MCF 10A (cell line): ENCODE measurements around the gene PRG2. TPM values are rescaled to one million over a fixed set of nuclear protein-coding genes. Genes with fewer than 3 reads are reported as not detected.

Experiments
- BruUV-seq: library from RNA; stranded (reverse); fragments of 400-500 nt; replicated peaks from 2 replicates; lab custom pipeline; 2021; lab: Mats Ljungman, UMichigan
- CTCF ChIA-PET: fragments of 300-600 bp; sonication (Branson Sonifier 250); formaldehyde crosslinking; extraction: SDS; loops from one replicate; lab custom pipeline; 2021; ENCODE audit warnings: antibody characterized with exemption, inconsistent platforms; lab: Yijun Ruan, JAX
- POLR2A ChIA-PET: fragments of 300-600, 350-650 bp; sonication (Branson Sonifier 250); formaldehyde crosslinking; extraction: SDS; loops from one replicate; lab custom pipeline; 2020; ENCODE audit warnings: antibody characterized with exemption, inconsistent platforms; lab: Yijun Ruan, JAX
- DNase-seq: peaks from one replicate; pipeline ENCODE4 v3.0.0-alpha.2; 2018; ENCODE audit not compliant: unreplicated experiment
- H3K27ac Mint-ChIP-seq: one replicate; pipeline ENCODE4 v1.8.0; 2022; ENCODE audit warnings: mild to moderate bottlenecking, low read depth, mixed read lengths; ENCODE audit not compliant: unreplicated experiment
- H3K27me3 Mint-ChIP-seq: one replicate; pipeline ENCODE4 v1.8.0; 2022; ENCODE audit warnings: mixed read lengths; ENCODE audit not compliant: insufficient read depth, unreplicated experiment
- H3K36me3 Mint-ChIP-seq: one replicate; pipeline ENCODE4 v1.8.0; 2022; ENCODE audit warnings: mild to moderate bottlenecking, moderate library complexity, mixed read lengths; ENCODE audit not compliant: insufficient read depth, unreplicated experiment
- H3K4me1 Mint-ChIP-seq: one replicate; pipeline ENCODE4 v1.8.0; 2022; ENCODE audit warnings: mixed read lengths; ENCODE audit not compliant: insufficient read depth, unreplicated experiment
- H3K4me3 Mint-ChIP-seq: one replicate; pipeline ENCODE4 v1.8.0; 2022; ENCODE audit warnings: mild to moderate bottlenecking, moderate library complexity, mixed read lengths; ENCODE audit not compliant: unreplicated experiment
- H3K9me3 Mint-ChIP-seq: one replicate; pipeline ENCODE4 v1.8.0; 2022; ENCODE audit warnings: mixed read lengths; ENCODE audit not compliant: unreplicated experiment
- intact Hi-C: fragments of 100-400 bp; cut with micrococcal nuclease; formaldehyde crosslinking; loops from 2 replicates; pipeline ENCODE4 v1.14.1; 2022
- total RNA-seq: library from RNA; stranded (reverse); gene quantifications from 2 replicates; pipeline ENCODE4 v1.2.3, GENCODE V29; 2022
- TF ChIP-seq, protein P1 (sequence below): fragments of 200-600 bp; IDR thresholded peaks from one replicate; pipeline ENCODE4 v1.8.0; 2022; ENCODE audit warnings: antibody characterized with exemption, mild to moderate bottlenecking; ENCODE audit not compliant: unreplicated experiment

Gene PRG2
- total RNA-seq, 1 experiment from 2014 or later, result not detected

DNA sequence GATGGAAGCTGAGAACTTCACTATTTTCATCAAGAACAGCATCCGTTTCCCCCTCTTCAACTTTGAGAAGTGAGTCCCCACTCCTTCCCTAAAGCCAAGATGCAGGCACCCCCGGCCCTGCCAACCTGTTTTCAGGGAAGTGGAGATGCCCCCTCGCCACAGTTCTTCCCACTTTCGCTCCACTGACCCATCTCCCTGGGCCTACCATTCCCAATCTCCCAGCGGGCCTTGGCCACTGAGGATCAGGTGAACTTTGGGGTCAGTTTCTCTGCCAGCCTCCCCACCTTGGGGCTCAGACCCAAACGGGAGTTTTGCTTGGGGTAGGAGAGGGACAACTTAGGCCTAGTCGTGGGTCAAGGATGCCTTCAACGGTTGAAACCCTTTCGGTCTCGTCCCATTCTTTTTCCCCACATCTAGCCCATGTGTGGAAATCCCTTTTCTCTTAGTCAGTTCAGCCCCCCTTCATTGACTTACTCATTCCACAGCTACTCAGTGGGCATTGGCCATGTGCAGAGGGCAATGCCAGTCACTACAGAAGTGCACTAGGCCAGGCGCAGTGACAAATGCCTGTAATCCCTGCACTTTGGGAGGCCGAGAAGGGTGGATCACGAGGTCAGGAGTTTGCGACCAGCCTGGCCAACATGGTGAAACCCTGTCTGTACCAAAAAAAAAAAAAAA is 41.7 kb downstream of the PRG2 start:
- ChIA-PET CTCF (interaction anchor here (0.6 to 7.0 kb wide), 24 partner anchors 11 to 1274 kb away, joined by 3 to 84 read pairs (median 4); partner anchors contain the start of genes P2RX3, TIMM10 and YPEL4), POLR2A (no interaction called here)
- no peak overlapping the region for H3K4me3 Mint-ChIP-seq
- no peaks in the 10 kb centered on the region for H3K36me3 Mint-ChIP-seq
- intact Hi-C loops, result loop anchor here (5.0 kb wide), 4 partner anchors 219 to 1164 kb away; partner anchors contain the start of gene UBE2L6
- DNase-seq, result no peak
- TF ChIP-seq, protein P1, sequence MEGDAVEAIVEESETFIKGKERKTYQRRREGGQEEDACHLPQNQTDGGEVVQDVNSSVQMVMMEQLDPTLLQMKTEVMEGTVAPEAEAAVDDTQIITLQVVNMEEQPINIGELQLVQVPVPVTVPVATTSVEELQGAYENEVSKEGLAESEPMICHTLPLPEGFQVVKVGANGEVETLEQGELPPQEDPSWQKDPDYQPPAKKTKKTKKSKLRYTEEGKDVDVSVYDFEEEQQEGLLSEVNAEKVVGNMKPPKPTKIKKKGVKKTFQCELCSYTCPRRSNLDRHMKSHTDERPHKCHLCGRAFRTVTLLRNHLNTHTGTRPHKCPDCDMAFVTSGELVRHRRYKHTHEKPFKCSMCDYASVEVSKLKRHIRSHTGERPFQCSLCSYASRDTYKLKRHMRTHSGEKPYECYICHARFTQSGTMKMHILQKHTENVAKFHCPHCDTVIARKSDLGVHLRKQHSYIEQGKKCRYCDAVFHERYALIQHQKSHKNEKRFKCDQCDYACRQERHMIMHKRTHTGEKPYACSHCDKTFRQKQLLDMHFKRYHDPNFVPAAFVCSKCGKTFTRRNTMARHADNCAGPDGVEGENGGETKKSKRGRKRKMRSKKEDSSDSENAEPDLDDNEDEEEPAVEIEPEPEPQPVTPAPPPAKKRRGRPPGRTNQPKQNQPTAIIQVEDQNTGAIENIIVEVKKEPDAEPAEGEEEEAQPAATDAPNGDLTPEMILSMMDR, result no peak
- H3K9me3 Mint-ChIP-seq, result no peaks in the 10 kb centered on the region
- H3K27me3 Mint-ChIP-seq, result no peaks in the 10 kb centered on the region
- no peaks in the 10 kb centered on the region for H3K4me1 Mint-ChIP-seq
- no peak overlapping the region for H3K27ac Mint-ChIP-seq
- BruUV-seq, result no TSS peak

DNA sequence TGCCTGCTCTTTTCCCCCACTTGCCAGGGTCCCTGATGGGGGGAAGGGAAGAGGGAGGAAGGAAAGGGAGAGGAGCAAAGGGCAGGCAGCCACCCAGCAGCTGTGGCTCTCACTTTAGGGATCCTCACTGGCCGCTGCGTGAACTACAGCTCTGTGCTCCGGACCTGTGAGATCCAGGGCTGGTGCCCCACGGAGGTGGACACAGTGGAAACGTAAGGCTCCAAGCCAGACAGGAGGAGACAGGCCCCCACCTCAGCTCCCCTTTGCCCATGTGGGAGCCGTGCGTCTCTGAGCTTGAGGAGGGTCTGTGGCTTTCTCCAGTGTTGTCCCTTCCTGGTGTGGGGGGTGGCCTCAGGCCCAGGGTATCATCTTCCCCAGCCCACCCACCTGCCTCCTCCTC is 42.4 kb downstream of the PRG2 start:
- no peaks in the 10 kb centered on the region for H3K27me3 Mint-ChIP-seq
- TF ChIP-seq, protein P1, result no peak
- H3K4me1 Mint-ChIP-seq, result no peaks in the 10 kb centered on the region
- DNase-seq, result no peak
- intact Hi-C loops, result loop anchor here (5.0 kb wide), 4 partner anchors 219 to 1164 kb away; partner anchors contain the start of gene UBE2L6
- no TSS peak for BruUV-seq
- H3K4me3 Mint-ChIP-seq, result no peak overlapping the region
- no peaks in the 10 kb centered on the region for H3K9me3 Mint-ChIP-seq
- no peaks in the 10 kb centered on the region for H3K36me3 Mint-ChIP-seq
- CTCF ChIA-PET, result interaction anchor here (0.6 to 7.0 kb wide), 16 partner anchors 11 to 1185 kb away, joined by 3 to 84 read pairs (median 4); partner anchors contain the start of gene TIMM10
- POLR2A ChIA-PET, result no interaction called here
- H3K27ac Mint-ChIP-seq, result no peak overlapping the region

DNA sequence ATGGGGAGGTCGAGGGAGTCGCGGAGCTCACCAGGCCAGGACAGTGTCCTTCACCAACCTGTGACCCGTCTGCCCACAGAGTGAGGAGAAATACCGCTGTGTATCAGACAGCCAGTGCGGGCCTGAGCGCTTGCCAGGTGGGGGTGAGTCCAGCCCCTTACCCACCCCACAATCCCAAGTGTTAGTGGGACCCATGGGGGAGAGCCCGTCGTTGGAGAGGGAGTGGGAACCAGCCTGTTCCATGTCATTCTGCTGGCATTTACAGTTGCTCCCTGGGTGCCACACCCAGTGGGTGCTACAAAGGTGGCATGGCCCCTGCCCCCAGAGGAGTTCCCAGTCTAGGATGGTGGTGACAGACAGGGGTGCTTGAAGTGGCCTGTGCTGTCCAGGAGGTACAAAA is 43.1 kb downstream of the PRG2 start:
- intact Hi-C loops, result loop anchor here (5.0 kb wide), 4 partner anchors 220 to 1165 kb away; partner anchors contain the start of gene UBE2L6
- no TSS peak for BruUV-seq
- ChIA-PET POLR2A (no interaction called here), CTCF (interaction anchor here (0.5 to 7.0 kb wide), 11 partner anchors 12 to 1186 kb away, joined by 3 to 84 read pairs (median 5); partner anchors contain the start of gene TIMM10)
- TF ChIP-seq, protein P1, result no peak
- Mint-ChIP-seq H3K27me3 (no peaks in the 10 kb centered on the region), H3K36me3 (no peaks in the 10 kb centered on the region), H3K4me1 (no peaks in the 10 kb centered on the region), H3K9me3 (no peaks in the 10 kb centered on the region), H3K4me3 (no peak overlapping the region), H3K27ac (no peak overlapping the region)
- no peak for DNase-seq

DNA sequence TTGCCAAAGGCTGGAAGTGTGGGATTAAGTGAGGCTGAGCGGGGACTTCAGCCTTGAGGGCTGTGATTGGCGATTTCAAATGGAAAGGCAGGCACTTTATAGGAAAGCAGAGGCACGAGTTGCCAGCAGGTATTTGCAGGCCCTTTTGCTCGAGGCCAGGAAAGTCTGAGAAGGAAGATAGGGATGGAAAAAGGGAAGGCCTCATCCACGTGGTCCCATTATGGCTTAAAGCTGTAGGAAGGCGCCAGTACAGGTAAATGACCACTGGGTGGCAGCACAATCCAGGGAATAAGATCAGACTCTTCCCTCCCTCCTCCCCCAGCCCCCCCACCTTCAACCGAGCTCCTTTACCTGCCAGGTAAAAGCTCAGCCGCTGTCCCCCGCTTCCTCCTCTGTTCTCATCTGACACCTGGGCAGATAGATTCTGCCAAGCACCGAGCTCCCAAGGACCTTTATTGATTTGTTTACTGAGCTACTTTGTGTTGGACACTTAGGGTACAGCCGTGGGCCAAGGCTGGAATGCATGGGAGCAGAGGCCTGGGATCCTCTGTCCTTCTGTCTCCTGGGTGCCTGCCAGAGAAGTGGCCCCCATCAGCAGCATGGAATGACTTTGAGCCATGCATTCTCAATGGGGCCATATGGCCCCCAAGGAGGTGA is 44.8 kb downstream of the PRG2 start:
- DNase-seq, result peak; percentile 85
- Mint-ChIP-seq H3K4me1 (no peaks in the 10 kb centered on the region), H3K9me3 (no peaks in the 10 kb centered on the region), H3K36me3 (no peaks in the 10 kb centered on the region), H3K27me3 (no peaks in the 10 kb centered on the region), H3K27ac (no peak overlapping the region), H3K4me3 (no peak overlapping the region)
- ChIA-PET CTCF (interaction anchor here (0.5 to 7.0 kb wide), 34 partner anchors 10 to 1167 kb away, joined by 3 to 84 read pairs (median 4); partner anchors contain the start of genes SLC43A1, SSRP1 and UBE2L6), POLR2A (interaction anchor here (0.8 to 1.2 kb wide), 4 partner anchors 117 to 299 kb away, joined by 3 to 9 read pairs (median 4); partner anchors contain the start of gene UBE2L6)
- TF ChIP-seq, protein P1, result peak; percentile 90
- BruUV-seq, result no TSS peak
- intact Hi-C loops, result loop anchor here (1.0 to 5.0 kb wide), 7 partner anchors 112 to 1167 kb away; partner anchors contain the start of gene UBE2L6
